BE2C (cell line): ENCODE measurements around the gene SH3BGRL3.
A peak's percentile ranks its signal among the peaks of the same experiment; 100 is the strongest.

Experiments used
- DNase-seq: peaks from one replicate; pipeline ENCODE4 v3.0.0-alpha.2; 2020
- H3K27me3 ChIP-seq: fragments of 250-450 bp; sonication (Bioruptor Pico); 2 replicates; pipeline ENCODE4 v1.5.1; 2020; ENCODE audit warnings: mild to moderate bottlenecking
- H3K36me3 ChIP-seq: fragments of 250-450 bp; sonication (Bioruptor Pico); 2 replicates; pipeline ENCODE4 v1.5.1; 2020; ENCODE audit warnings: mild to moderate bottlenecking
- H3K4me1 ChIP-seq: fragments of 250-450 bp; sonication (Bioruptor Pico); 2 replicates; pipeline ENCODE4 v1.5.1; 2020
- H3K4me3 ChIP-seq: 2 replicates; pipeline ENCODE4 v1.5.1; 2011; ENCODE audit warnings: low read depth, low read length
- H3K9me3 ChIP-seq: fragments of 250-450 bp; sonication (Bioruptor Pico); 2 replicates; pipeline ENCODE4 v1.5.1; 2020
- CTCF ChIP-seq: IDR thresholded peaks from 2 replicates; pipeline ENCODE4 v1.5.1; 2012; ENCODE audit warnings: mild to moderate bottlenecking, low read depth, low read length

The SH3BGRL3 gene

GRCh38 chr1:26275580-26276431 lies 4.1 kb upstream of the SH3BGRL3 start:
- peak; percentile 68 for DNase-seq

GRCh38 chr1:26276432-26276838 lies 3.5 kb upstream of the SH3BGRL3 start:
- no peak for DNase-seq
- H3K4me3 ChIP-seq: no peak overlapping the region
- TF ChIP-seq CTCF: no peak
- no peaks in the 10 kb centered on the region for H3K27me3 ChIP-seq
- H3K36me3 ChIP-seq: peaks cover 15% of the 10 kb centered on the region
- no peaks in the 10 kb centered on the region for H3K9me3 ChIP-seq
- H3K4me1 ChIP-seq: peaks cover 11% of the 10 kb centered on the region

More at GRCh38 chr1:26275580-26276431, 4.1 kb upstream of the SH3BGRL3 start:
- peaks cover 11% of the 10 kb centered on the region for H3K4me1 ChIP-seq
- TF ChIP-seq CTCF: peak; percentile 68
- no peak overlapping the region for H3K4me3 ChIP-seq
- peaks cover 15% of the 10 kb centered on the region for H3K36me3 ChIP-seq
- H3K9me3 ChIP-seq: no peaks in the 10 kb centered on the region
- no peaks in the 10 kb centered on the region for H3K27me3 ChIP-seq

- TF ChIP-seq CTCF: no peak
- no peak for DNase-seq
- Histone ChIP-seq H3K36me3 (peaks cover 15% of the 10 kb centered on the region), H3K4me1 (peaks cover 11% of the 10 kb centered on the region), H3K4me3 (no peak overlapping the region), H3K9me3 (no peaks in the 10 kb centered on the region), H3K27me3 (no peaks in the 10 kb centered on the region)
Measured at GRCh38 chr1:26277261-26277661, 2.6 kb upstream of the SH3BGRL3 start.

GRCh38 chr1:26277719-26278118 lies 2.2 kb upstream of the SH3BGRL3 start:
- Histone ChIP-seq H3K9me3 (no peaks in the 10 kb centered on the region), H3K4me1 (peaks cover 11% of the 10 kb centered on the region), H3K4me3 (no peak overlapping the region), H3K36me3 (peaks cover 15% of the 10 kb centered on the region), H3K27me3 (no peaks in the 10 kb centered on the region)
- no peak for TF ChIP-seq CTCF
- DNase-seq: no peak

DNA sequence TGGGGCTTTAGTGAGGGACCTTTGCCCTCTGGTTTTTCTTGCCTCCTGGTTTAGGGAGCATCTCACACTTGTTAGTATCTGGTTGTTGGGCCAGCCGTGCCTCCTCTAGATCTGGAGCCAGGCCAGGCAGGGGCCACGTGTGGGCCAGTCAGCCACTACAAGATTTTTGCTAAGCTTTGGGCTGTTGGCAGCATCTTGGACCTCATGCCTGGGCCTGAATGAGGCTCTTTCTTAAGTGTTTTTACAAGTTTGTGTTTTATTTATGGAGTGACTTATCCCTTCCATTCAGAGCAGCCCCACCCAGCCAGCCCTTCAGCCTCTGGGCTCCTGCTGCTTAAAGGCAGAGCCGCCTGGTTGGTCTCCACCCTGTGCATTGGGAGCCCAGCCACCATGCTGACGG lies 1.6 kb upstream of the SH3BGRL3 start:
- H3K4me1 ChIP-seq: peaks cover 11% of the 10 kb centered on the region
- no peaks in the 10 kb centered on the region for H3K9me3 ChIP-seq
- no peak for DNase-seq
- H3K4me3 ChIP-seq: no peak overlapping the region
- peaks cover 15% of the 10 kb centered on the region for H3K36me3 ChIP-seq
- TF ChIP-seq CTCF: no peak
- no peaks in the 10 kb centered on the region for H3K27me3 ChIP-seq

- peaks cover 11% of the 10 kb centered on the region for H3K4me1 ChIP-seq
- no peaks in the 10 kb centered on the region for H3K9me3 ChIP-seq
- peak overlapping the region; percentile 63 for H3K4me3 ChIP-seq
- no peak for DNase-seq
- no peak for TF ChIP-seq CTCF
- peaks cover 15% of the 10 kb centered on the region for H3K36me3 ChIP-seq
- no peaks in the 10 kb centered on the region for H3K27me3 ChIP-seq
Measured at GRCh38 chr1:26278724-26279455, 996 bp upstream of the SH3BGRL3 start.
